ENCODE results near the gene KLHDC7A.

The KLHDC7A gene

DNA sequence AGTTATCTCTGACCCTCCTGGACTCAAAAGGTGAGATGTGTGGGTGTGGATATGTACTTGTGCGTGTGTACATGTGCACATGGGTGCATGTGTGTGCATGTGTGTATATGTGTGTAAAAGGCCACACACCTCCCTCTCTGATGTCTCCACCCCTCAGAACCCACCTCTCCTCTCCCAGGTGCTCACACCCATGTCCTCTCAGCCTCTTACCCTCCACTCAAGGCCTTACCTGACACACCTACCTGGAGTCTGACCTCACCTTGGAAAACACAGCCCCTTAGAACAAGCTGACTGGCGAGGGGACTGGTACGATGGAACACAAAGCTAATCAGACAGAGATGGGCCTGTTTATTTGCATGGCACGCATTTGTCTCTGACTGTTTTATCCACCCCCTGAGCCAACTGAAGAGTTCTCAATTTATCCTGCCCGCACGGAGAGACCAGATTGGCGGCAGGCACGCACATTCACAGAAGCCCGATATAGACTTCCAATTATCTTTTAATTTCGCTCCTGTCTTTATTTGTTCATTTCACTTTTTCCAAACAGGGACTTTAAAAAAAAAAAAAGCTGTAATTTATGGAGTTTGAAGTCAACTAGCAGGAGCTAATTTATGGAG is 6.1 kb upstream of the KLHDC7A start:
- no peak for DNase-seq (ENCODE audit: insufficient read length, low spot score)
- no peak for FAIRE-seq
- TF ChIP-seq CTCF (IDR thresholded peaks at IDR 0.05; ENCODE audit: insufficient read depth, missing control alignments): no peak

DNA sequence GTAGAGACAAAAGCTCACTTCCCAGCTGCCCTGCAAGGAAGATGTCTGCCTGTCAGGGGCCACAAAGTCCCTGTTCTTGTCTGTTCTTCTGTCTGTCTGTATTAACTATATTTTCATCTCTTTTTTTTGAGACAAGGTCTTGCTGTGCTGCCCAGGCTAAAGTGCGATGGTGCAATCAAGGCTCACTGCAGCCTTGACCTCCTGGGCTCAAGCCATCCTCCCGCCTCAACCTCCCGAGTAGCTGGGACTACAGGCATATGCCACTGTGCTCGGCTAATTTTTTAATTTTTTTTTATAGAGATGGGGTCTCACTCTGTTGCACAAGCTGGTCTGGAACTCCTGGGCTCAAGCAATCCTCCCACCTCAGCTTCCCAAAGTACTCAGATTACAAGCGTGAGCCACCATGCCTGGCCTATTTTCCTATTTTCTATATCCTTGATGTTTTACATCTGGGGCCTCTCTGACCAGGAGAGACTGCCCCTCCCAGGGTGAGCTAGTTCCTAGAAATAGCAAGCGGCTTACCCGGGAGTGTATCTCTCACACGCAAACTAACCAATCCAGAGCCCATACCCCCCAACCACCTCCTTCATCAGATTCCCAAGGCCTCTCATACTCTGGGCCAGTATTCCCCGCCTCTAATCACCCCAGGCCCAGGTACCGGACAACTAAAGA is 5.4 kb upstream of the KLHDC7A start:
- no peak for DNase-seq (ENCODE audit: insufficient read length, low spot score)
- no peak for FAIRE-seq
- TF ChIP-seq CTCF (IDR thresholded peaks at IDR 0.05; ENCODE audit: insufficient read depth, missing control alignments): no peak

- TF ChIP-seq CTCF (IDR thresholded peaks at IDR 0.05; ENCODE audit: insufficient read depth, missing control alignments): no peak
- FAIRE-seq: no peak
Measured at GRCh38 chr1:18479454-18479853, 1.3 kb upstream of the KLHDC7A start.

GRCh38 chr1:18481190-18481920 is 625 bp downstream of the KLHDC7A start:
- DNase-seq (ENCODE audit: insufficient read length, low spot score): no peak
- no peak for TF ChIP-seq CTCF (IDR thresholded peaks at IDR 0.05; ENCODE audit: insufficient read depth, missing control alignments)
- no peak for FAIRE-seq

More at GRCh38 chr1:18479454-18479853, 1.3 kb upstream of the KLHDC7A start:
- DNase-seq (ENCODE audit: insufficient read length, low spot score): no peak

- DNase-seq (ENCODE audit: insufficient read length, low spot score) (no peak), FAIRE-seq (no peak)
- no peak for TF ChIP-seq CTCF (IDR thresholded peaks at IDR 0.05; ENCODE audit: insufficient read depth, missing control alignments)
Measured at GRCh38 chr1:18481921-18482701, 1.4 kb downstream of the KLHDC7A start.

GRCh38 chr1:18482721-18483425 is 2.1 kb downstream of the KLHDC7A start:
- FAIRE-seq (no peak), DNase-seq (ENCODE audit: insufficient read length, low spot score) (no peak)
- TF ChIP-seq CTCF (IDR thresholded peaks at IDR 0.05; ENCODE audit: insufficient read depth, missing control alignments): no peak
